Calu3 (cell line): ENCODE measurements around the gene DENND6A. TPM values are rescaled to one million over a fixed set of nuclear protein-coding genes. Genes with fewer than 3 reads are reported as not detected.

ENCODE experiments used
- BruUV-seq: library from RNA; stranded (reverse); fragments of 400-500 nt; replicated peaks from 2 replicates; lab custom pipeline; 2021; lab: Mats Ljungman, UMichigan
- CTCF ChIA-PET: fragments of 300-600 bp; sonication (Branson Sonifier 250); formaldehyde crosslinking; loops from one replicate; lab custom pipeline; 2022; ENCODE audit warnings: antibody characterized with exemption; lab: Charles Lee
- DNase-seq: peaks from one replicate; pipeline ENCODE4 v3.0.0; 2022
- H3K27ac Mint-ChIP-seq: one replicate; pipeline ENCODE4 v1.8.0; 2022; ENCODE audit warnings: mixed read lengths; ENCODE audit not compliant: unreplicated experiment
- H3K27me3 Mint-ChIP-seq: one replicate; pipeline ENCODE4 v1.8.0; 2022; ENCODE audit warnings: mixed read lengths; ENCODE audit not compliant: unreplicated experiment
- H3K36me3 Mint-ChIP-seq: one replicate; pipeline ENCODE4 v1.8.0; 2022; ENCODE audit warnings: mild to moderate bottlenecking, moderate library complexity, mixed read lengths; ENCODE audit not compliant: insufficient read depth, unreplicated experiment
- H3K4me1 Mint-ChIP-seq: one replicate; pipeline ENCODE4 v1.8.0; 2022; ENCODE audit warnings: mild to moderate bottlenecking, low read depth, mixed read lengths; ENCODE audit not compliant: unreplicated experiment
- H3K4me3 Mint-ChIP-seq: one replicate; pipeline ENCODE4 v1.8.0; 2022; ENCODE audit warnings: mild to moderate bottlenecking, low read depth, moderate library complexity, mixed read lengths; ENCODE audit not compliant: unreplicated experiment
- H3K9me3 Mint-ChIP-seq: one replicate; pipeline ENCODE4 v1.8.0; 2022; ENCODE audit warnings: low read depth, mixed read lengths; ENCODE audit not compliant: unreplicated experiment
- intact Hi-C: fragments of 100-400 bp; cut with micrococcal nuclease; formaldehyde crosslinking; loops from one replicate; pipeline ENCODE4 v1.10.0; 2022; ENCODE audit not compliant: unreplicated experiment
- total RNA-seq: library from RNA; stranded (reverse); gene quantifications from 2 replicates; pipeline ENCODE4 v1.2.3, GENCODE V29; 2022
- TF ChIP-seq, protein P1 (sequence below): fragments of 200-600 bp; IDR thresholded peaks from one replicate; pipeline ENCODE4 v1.8.0; 2022; ENCODE audit warnings: antibody characterized with exemption; ENCODE audit not compliant: unreplicated experiment

Gene DENND6A
- total RNA-seq, 1 experiment from 2014 or later: 23.7 TPM

DNA sequence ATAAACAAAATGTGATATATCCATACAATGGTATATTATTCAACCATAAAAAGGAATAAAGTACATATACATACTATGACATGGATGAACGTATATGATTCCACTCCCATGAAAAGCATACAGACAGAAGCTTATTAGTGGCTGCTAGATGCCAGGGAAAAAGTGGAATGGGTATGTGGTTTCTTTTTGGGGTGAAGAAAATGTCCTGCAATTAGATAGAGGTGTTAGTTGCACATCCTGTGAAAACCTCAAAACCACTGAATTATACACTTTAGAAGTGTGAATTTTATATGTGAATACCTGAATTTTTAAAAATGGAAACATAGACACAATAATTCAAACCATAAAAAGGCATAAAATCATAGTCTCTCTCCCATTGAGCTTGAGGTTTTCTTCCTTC is 11.2 kb downstream of the DENND6A start:
- Mint-ChIP-seq H3K27me3 (no peaks in the 10 kb centered on the region), H3K9me3 (no peaks in the 10 kb centered on the region), H3K4me1 (peaks cover 8% of the 10 kb centered on the region), H3K4me3 (no peak overlapping the region), H3K36me3 (peaks cover 6% of the 10 kb centered on the region), H3K27ac (no peak overlapping the region)
- no TSS peak for BruUV-seq
- TF ChIP-seq, protein P1, sequence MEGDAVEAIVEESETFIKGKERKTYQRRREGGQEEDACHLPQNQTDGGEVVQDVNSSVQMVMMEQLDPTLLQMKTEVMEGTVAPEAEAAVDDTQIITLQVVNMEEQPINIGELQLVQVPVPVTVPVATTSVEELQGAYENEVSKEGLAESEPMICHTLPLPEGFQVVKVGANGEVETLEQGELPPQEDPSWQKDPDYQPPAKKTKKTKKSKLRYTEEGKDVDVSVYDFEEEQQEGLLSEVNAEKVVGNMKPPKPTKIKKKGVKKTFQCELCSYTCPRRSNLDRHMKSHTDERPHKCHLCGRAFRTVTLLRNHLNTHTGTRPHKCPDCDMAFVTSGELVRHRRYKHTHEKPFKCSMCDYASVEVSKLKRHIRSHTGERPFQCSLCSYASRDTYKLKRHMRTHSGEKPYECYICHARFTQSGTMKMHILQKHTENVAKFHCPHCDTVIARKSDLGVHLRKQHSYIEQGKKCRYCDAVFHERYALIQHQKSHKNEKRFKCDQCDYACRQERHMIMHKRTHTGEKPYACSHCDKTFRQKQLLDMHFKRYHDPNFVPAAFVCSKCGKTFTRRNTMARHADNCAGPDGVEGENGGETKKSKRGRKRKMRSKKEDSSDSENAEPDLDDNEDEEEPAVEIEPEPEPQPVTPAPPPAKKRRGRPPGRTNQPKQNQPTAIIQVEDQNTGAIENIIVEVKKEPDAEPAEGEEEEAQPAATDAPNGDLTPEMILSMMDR: no peak
- DNase-seq: no peak
- CTCF ChIA-PET: interaction anchor here (0.6 to 1.0 kb wide), 3 partner anchors 15 to 110 kb away, joined by 3 to 4 read pairs (median 4); no protein-coding TSS in a partner anchor
- intact Hi-C loops: no loop called here

DNA sequence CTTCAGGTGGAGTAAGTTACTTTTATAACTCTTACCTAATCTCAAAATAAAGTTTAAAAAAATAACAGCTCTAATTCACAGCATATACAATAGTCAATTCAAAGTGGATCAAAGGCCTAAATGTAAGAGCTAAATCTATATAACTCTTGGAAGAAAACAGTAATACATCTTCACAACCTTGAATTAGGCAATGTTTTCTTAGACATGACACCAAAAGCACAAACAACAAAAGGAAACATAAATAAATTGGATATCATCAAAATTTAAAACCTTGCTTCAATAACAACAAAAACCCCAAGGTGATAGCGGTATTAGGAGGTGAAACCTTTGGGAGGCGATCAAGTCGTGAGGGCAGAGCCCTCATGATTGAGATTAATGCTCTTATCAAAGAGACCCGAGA is 12.8 kb downstream of the DENND6A start:
- TF ChIP-seq, protein P1: no peak
- Mint-ChIP-seq H3K9me3 (no peaks in the 10 kb centered on the region), H3K36me3 (peaks cover 6% of the 10 kb centered on the region), H3K4me1 (no peaks in the 10 kb centered on the region), H3K27ac (no peak overlapping the region), H3K4me3 (no peak overlapping the region), H3K27me3 (no peaks in the 10 kb centered on the region)
- no TSS peak for BruUV-seq
- CTCF ChIA-PET: no interaction called here
- no peak for DNase-seq
- intact Hi-C loops: no loop called here

DNA sequence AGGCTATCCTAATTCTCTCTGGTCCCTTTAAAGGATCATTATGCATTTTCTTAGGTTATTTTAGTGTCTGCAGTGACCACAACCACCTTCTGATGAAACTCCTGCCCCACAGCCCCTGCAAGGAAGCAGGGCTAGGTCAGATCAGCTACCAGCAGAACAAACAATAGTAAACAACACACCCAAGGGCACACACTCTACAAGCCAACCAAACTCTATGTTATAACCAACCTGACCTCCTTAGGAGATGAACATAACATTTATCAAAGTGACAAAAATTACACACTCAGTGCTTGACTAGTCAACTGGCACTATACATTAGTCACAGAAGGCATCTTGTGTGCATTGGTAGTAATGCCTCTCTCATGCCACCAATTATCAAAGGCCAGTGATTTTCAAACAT is 17.3 kb downstream of the DENND6A start:
- no peak overlapping the region for H3K4me3 Mint-ChIP-seq
- peaks cover 6% of the 10 kb centered on the region for H3K36me3 Mint-ChIP-seq
- H3K27ac Mint-ChIP-seq: no peak overlapping the region
- H3K27me3 Mint-ChIP-seq: no peaks in the 10 kb centered on the region
- DNase-seq: no peak
- H3K4me1 Mint-ChIP-seq: no peaks in the 10 kb centered on the region
- intact Hi-C loops: no loop called here
- H3K9me3 Mint-ChIP-seq: no peaks in the 10 kb centered on the region
- CTCF ChIA-PET: no interaction called here
- TF ChIP-seq, protein P1: no peak
- no TSS peak for BruUV-seq

DNA sequence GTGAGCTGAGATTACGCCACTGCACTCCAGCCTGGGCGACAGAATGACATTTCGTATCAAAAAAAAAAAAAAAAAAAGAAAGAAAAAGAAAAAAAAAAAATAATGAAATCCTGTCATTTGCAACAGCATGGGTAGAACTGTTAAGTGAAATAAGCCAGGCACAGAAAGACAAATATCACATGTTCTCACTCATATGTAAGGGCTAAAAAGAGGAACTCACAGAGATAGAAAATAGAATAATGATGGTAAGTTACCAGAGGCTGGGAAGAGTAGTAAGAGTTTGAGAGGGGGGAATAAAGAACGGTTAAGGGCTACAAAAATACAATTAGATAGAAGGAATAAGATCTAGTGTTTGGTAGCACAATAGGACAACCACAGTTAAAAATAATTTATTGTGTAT is 19.7 kb downstream of the DENND6A start:
- TF ChIP-seq, protein P1: no peak
- no peaks in the 10 kb centered on the region for H3K9me3 Mint-ChIP-seq
- H3K27ac Mint-ChIP-seq: no peak overlapping the region
- no peak overlapping the region for H3K4me3 Mint-ChIP-seq
- H3K27me3 Mint-ChIP-seq: no peaks in the 10 kb centered on the region
- peaks cover 6% of the 10 kb centered on the region for H3K36me3 Mint-ChIP-seq
- intact Hi-C loops: no loop called here
- no peaks in the 10 kb centered on the region for H3K4me1 Mint-ChIP-seq
- CTCF ChIA-PET: no interaction called here
- no peak for DNase-seq
- BruUV-seq: no TSS peak
